IMR-90 (cell line): ENCODE measurements around the gene MCTP1. TPM values are rescaled to one million over a fixed set of nuclear protein-coding genes. Genes with fewer than 3 reads are reported as not detected.
"Not testable (repeated sequence)": the region's sequence is repeated elsewhere in the genome, so short reads cannot be mapped to it uniquely, and the experiment has no call there.

Experiments used
- ATAC-seq: fragments of 200-7000 bp; cut with Tn5 transposase; 2 replicates; pipeline ENCODE4 v1.9.1; 2020; ENCODE audit warnings: low read depth, mild to moderate bottlenecking, moderate library complexity
- BruUV-seq: library from RNA; stranded (reverse); fragments of 400-500 nt; replicated peaks from 2 replicates; lab custom pipeline; 2021; lab: Mats Ljungman, UMichigan
- CTCF ChIA-PET: fragments of 300-600 bp; formaldehyde crosslinking; extraction: SDS; loops from one replicate; lab custom pipeline; 2021; ENCODE audit warnings: antibody characterized with exemption; lab: Yijun Ruan, JAX
- POLR2A ChIA-PET: fragments of 300-600 bp; sonication (Branson Sonifier 250); formaldehyde crosslinking; loops from one replicate; lab custom pipeline; 2022; ENCODE audit warnings: antibody characterized with exemption; ENCODE audit not compliant: unreplicated experiment; lab: Charles Lee
- DNase-seq: peaks from one replicate; pipeline ENCODE4 v3.0.0; 2013
- H2AFZ ChIP-seq: replicated peaks from 2 replicates; pipeline ENCODE3; 2013; ENCODE audit warnings: low read length, mild to moderate bottlenecking; ENCODE audit not compliant: poor library complexity
- H2AK5ac ChIP-seq: 2 replicates; pipeline ENCODE4 v1.6.1; 2013; ENCODE audit warnings: low read depth, low read length, inconsistent platforms
- H2AK9ac ChIP-seq: replicated peaks from 2 replicates; pipeline ENCODE3; 2013; ENCODE audit warnings: mild to moderate bottlenecking, low read depth, low read length, moderate library complexity; ENCODE audit not compliant: poor library complexity
- H2BK120ac ChIP-seq: 2 replicates; pipeline ENCODE4 v1.6.1; 2013; ENCODE audit warnings: low read depth, low read length, inconsistent platforms
- H2BK15ac ChIP-seq: 3 replicates; pipeline ENCODE4 v1.6.1; 2013; ENCODE audit warnings: low read depth, low read length, inconsistent platforms
- H2BK20ac ChIP-seq: 2 replicates; pipeline ENCODE4 v1.6.1; 2013; ENCODE audit warnings: low read depth, mild to moderate bottlenecking, inconsistent platforms, low read length, moderate library complexity
- H2BK5ac ChIP-seq: 2 replicates; pipeline ENCODE4 v1.6.1; 2013; ENCODE audit warnings: mild to moderate bottlenecking, low read depth, low read length, inconsistent platforms; ENCODE audit not compliant: poor library complexity, severe bottlenecking
- H3K14ac ChIP-seq: replicated peaks from 2 replicates; pipeline ENCODE4 v1.6.1; 2013; ENCODE audit warnings: low read depth, low read length, inconsistent platforms
- H3K18ac ChIP-seq: 2 replicates; pipeline ENCODE4 v1.6.1; 2013; ENCODE audit warnings: low read depth, low read length, control low read depth
- H3K23ac ChIP-seq: 2 replicates; pipeline ENCODE4 v1.6.1; 2013; ENCODE audit warnings: low read depth, low read length, inconsistent platforms
- H3K27ac ChIP-seq: 2 replicates; pipeline ENCODE4 v1.5.1; 2013; ENCODE audit warnings: mild to moderate bottlenecking, control low read depth, low read length; ENCODE audit not compliant: insufficient read depth
- H3K27me3 ChIP-seq: 2 replicates; pipeline ENCODE4 v1.6.1; 2013; ENCODE audit warnings: low read length; ENCODE audit not compliant: control insufficient read depth, insufficient read depth
- H3K36me3 ChIP-seq: 2 replicates; pipeline ENCODE4 v1.6.1; 2013; ENCODE audit warnings: low read length, mixed read lengths; ENCODE audit not compliant: control insufficient read depth, insufficient read depth
- H3K4ac ChIP-seq: 2 replicates; pipeline ENCODE4 v1.6.1; 2013; ENCODE audit warnings: low read depth, low read length, inconsistent platforms
- H3K4me1 ChIP-seq: 2 replicates; pipeline ENCODE4 v1.6.1; 2013; ENCODE audit warnings: low read length, mixed read lengths; ENCODE audit not compliant: control insufficient read depth, insufficient read depth
- H3K4me2 ChIP-seq: 2 replicates; pipeline ENCODE4 v1.6.1; 2013; ENCODE audit warnings: low read depth, mild to moderate bottlenecking, control low read depth, low read length, moderate library complexity
- H3K4me3 ChIP-seq: 2 replicates; pipeline ENCODE4 v1.5.1; 2013; ENCODE audit warnings: low read depth, mild to moderate bottlenecking, control low read depth, low read length, moderate library complexity; ENCODE audit not compliant: insufficient read depth
- H3K56ac ChIP-seq: 2 replicates; pipeline ENCODE4 v1.6.1; 2013; ENCODE audit warnings: low read length, inconsistent platforms; ENCODE audit not compliant: insufficient read depth; ENCODE audit errors: extremely low read depth
- H3K79me1 ChIP-seq, 2 experiments: 2 replicates each; pipeline ENCODE4 v1.6.1; 2013; ENCODE audit warnings: low read length in 2 of 2, inconsistent platforms in 1 of 2, low read depth in 1 of 2
- H3K9ac ChIP-seq: 2 replicates; pipeline ENCODE4 v1.6.1; 2013; ENCODE audit warnings: low read depth, low read length, control low read depth
- H3K9me1 ChIP-seq: 2 replicates; pipeline ENCODE4 v1.6.1; 2013; ENCODE audit warnings: low read length, inconsistent platforms; ENCODE audit not compliant: insufficient read depth
- H3K9me3 ChIP-seq: 2 replicates; pipeline ENCODE4 v1.6.1; 2013; ENCODE audit warnings: low read length; ENCODE audit not compliant: control insufficient read depth, insufficient read depth
- H4K20me1 ChIP-seq: 2 replicates; pipeline ENCODE4 v1.6.1; 2013; ENCODE audit warnings: low read length, inconsistent platforms; ENCODE audit not compliant: insufficient read depth
- H4K5ac ChIP-seq: 2 replicates; pipeline ENCODE4 v1.6.1; 2013; ENCODE audit warnings: mild to moderate bottlenecking, low read depth, low read length, control low read depth
- H4K8ac ChIP-seq, 2 experiments: 2 replicates each; pipeline ENCODE4 v1.6.1; 2013; ENCODE audit warnings: low read depth in 2 of 2, low read length in 2 of 2, control low read depth in 1 of 2, inconsistent platforms in 1 of 2
- H4K91ac ChIP-seq: 2 replicates; pipeline ENCODE4 v1.6.1; 2013; ENCODE audit warnings: low read depth, low read length, inconsistent platforms; ENCODE audit not compliant: insufficient read depth
- CEBPB ChIP-seq: IDR thresholded peaks from 2 replicates; pipeline ENCODE4 v1.6.1; 2012; ENCODE audit warnings: low read depth, low read length, improper control_type of control experiment
- MAZ ChIP-seq: IDR thresholded peaks from 2 replicates; pipeline ENCODE4 v1.6.1; 2012; ENCODE audit warnings: low read depth, mild to moderate bottlenecking, low read length, improper control_type of control experiment, moderate library complexity, borderline replicate concordance
- WGBS, 2 experiments: methylation state at CpG; one replicate each; pipeline versions ENCODE4 v1.1.5 to v1.1.7; 2013; ENCODE audit warnings: missing lambda C conversion rate in 2 of 2; ENCODE audit not compliant: insufficient read length in 1 of 2; ENCODE audit errors: extremely low coverage in 2 of 2; 5-methylcytosine and 5-hydroxymethylcytosine counted together
- dilution Hi-C: fragments of 300-500 bp; cut with HindIII; formaldehyde crosslinking; loops from one replicate; pipeline ENCODE4 v1.14.3; 2018; ENCODE audit warnings: low sequenced_read_pairs; ENCODE audit not compliant: unreplicated experiment
- in situ Hi-C: fragments of 300-500 bp; cut with MboI; formaldehyde crosslinking; loops from 3 replicates; pipeline ENCODE4 v1.14.3; 2019; ENCODE audit warnings: low sequenced_read_pairs, inconsistent platforms, mixed read lengths
- intact Hi-C: fragments of 100-400 bp; cut with micrococcal nuclease; formaldehyde crosslinking; loops from 2 replicates; pipeline ENCODE4 v1.10.0; 2022
- polyA plus RNA-seq, 3 experiments: library from polyadenylated mRNA; depleted of rRNA; stranded (reverse); fragments of >200 nt; gene quantifications; 2 replicates each; pipeline ENCODE4 v1.2.3, GENCODE V29; 2012; ENCODE audit warnings: low replicate concordance in 1 of 3
- total RNA-seq: library from RNA; depleted of rRNA; stranded (reverse); fragments of >200 nt; gene quantifications from 2 replicates; pipeline ENCODE4 v1.2.3, GENCODE V29; 2012

The MCTP1 gene
- total and polyA plus RNA-seq, 2 of the 4 experiments (the other 2 are of a cell fraction) = 0.21 TPM; not detected in 1

GRCh38 chr5:94967525-94967924, 317.4 kb downstream of the MCTP1 start:
- in situ Hi-C loops = loop anchor here (5.0 kb wide), 1 partner anchor 295 kb away; no protein-coding TSS in a partner anchor
- BruUV-seq = no TSS peak
- Histone ChIP-seq H3K23ac (no peak overlapping the region), H3K79me1 (no peaks in the 10 kb centered on the region), H4K8ac (no peak overlapping the region), H3K27me3 (no peaks in the 10 kb centered on the region), H3K9ac (no peak overlapping the region), H4K5ac (no peak overlapping the region), H3K36me3 (no peaks in the 10 kb centered on the region), H2BK20ac (no peak overlapping the region), H3K9me3 (no peaks in the 10 kb centered on the region), H2BK5ac (no peak overlapping the region), H2AK9ac (no peak overlapping the region), H4K91ac (no peak overlapping the region), H2BK15ac (no peak overlapping the region), H4K20me1 (no peaks in the 10 kb centered on the region), H3K4ac (no peak overlapping the region), H3K18ac (no peak overlapping the region), H3K14ac (no peak overlapping the region), H3K4me2 (no peak overlapping the region), H3K56ac (no peak overlapping the region), H3K4me3 (no peak overlapping the region), H3K27ac (no peak overlapping the region), H2AK5ac (no peak overlapping the region), H3K9me1 (no peaks in the 10 kb centered on the region), H2BK120ac (no peak overlapping the region), H3K4me1 (no peaks in the 10 kb centered on the region), H2AFZ (no peak overlapping the region)
- intact Hi-C loops = loop anchor here (10.0 kb wide), 1 partner anchor 487 kb away; no protein-coding TSS in a partner anchor
- no peak for DNase-seq
- no peak for ATAC-seq
- no CpG with 5 or more reads among the region's 6 CpGs for WGBS, 2 experiments
- dilution Hi-C loops = no loop called here
- TF ChIP-seq CEBPB (peak; percentile 56; the same call in 1 of the 2 replicates), MAZ (no peak)
- POLR2A ChIA-PET = no interaction called here
- CTCF ChIA-PET = interaction anchor here (0.7 to 1.4 kb wide), 2 partner anchors 12 to 362 kb away, joined by 3 to 4 read pairs; no protein-coding TSS in a partner anchor

GRCh38 chr5:94959279-94959678, 325.6 kb downstream of the MCTP1 start:
- H4K5ac ChIP-seq, H2BK120ac ChIP-seq, H3K27ac ChIP-seq, H3K18ac ChIP-seq, CTCF ChIA-PET, dilution Hi-C loops, H4K8ac ChIP-seq, H3K36me3 ChIP-seq, H2BK5ac ChIP-seq, intact Hi-C loops, H3K14ac ChIP-seq, H3K9ac ChIP-seq, H3K79me1 ChIP-seq, H2BK15ac ChIP-seq, H3K9me3 ChIP-seq, H4K20me1 ChIP-seq, H3K27me3 ChIP-seq, H3K56ac ChIP-seq, H3K4ac ChIP-seq, H2AFZ ChIP-seq, H3K4me3 ChIP-seq, ATAC-seq, H2AK9ac ChIP-seq, H3K23ac ChIP-seq, POLR2A ChIA-PET, DNase-seq, H2AK5ac ChIP-seq, H3K9me1 ChIP-seq, H3K4me1 ChIP-seq, H2BK20ac ChIP-seq, H4K91ac ChIP-seq, BruUV-seq, H3K4me2 ChIP-seq, in situ Hi-C loops: not testable (repeated sequence)
- no CpG with 5 or more reads among the region's 2 CpGs for WGBS, 2 experiments
